NB4 (cell line): ENCODE results near the gene LINC01488.
A peak's percentile ranks its signal among the peaks of the same experiment; 100 is the strongest.

Source experiments
- DNase-seq: peaks from one replicate; pipeline ENCODE4 v3.0.0; 2010; ENCODE audit warnings: low read depth
- H3K4me3 ChIP-seq: one replicate; pipeline ENCODE4 v1.5.1; 2011; ENCODE audit warnings: mild to moderate bottlenecking, low read depth, low read length, moderate library complexity
- CTCF ChIP-seq: IDR thresholded peaks from one replicate; pipeline ENCODE4 v1.5.1; 2012; ENCODE audit warnings: low read depth, low read length
- MAX ChIP-seq: IDR thresholded peaks from 2 replicates; pipeline ENCODE4 v1.6.1; 2011; ENCODE audit warnings: low read depth, low read length
- MYC ChIP-seq: IDR thresholded peaks from 2 replicates; pipeline ENCODE4 v1.6.1; 2011; ENCODE audit warnings: low read depth, low read length
- POLR2A ChIP-seq: IDR thresholded peaks from 2 replicates; pipeline ENCODE4 v1.6.1; 2011; ENCODE audit warnings: mild to moderate bottlenecking; ENCODE audit not compliant: insufficient read length; ENCODE audit errors: extremely low read depth

The LINC01488 gene

GRCh38 chr11:69526453-69526810 is 45.0 kb downstream of the LINC01488 start:
- TF ChIP-seq MYC = no peak
- TF ChIP-seq CTCF = no peak
- no peak for TF ChIP-seq MAX
- TF ChIP-seq POLR2A = no peak
- no peak for DNase-seq

GRCh38 chr11:69529001-69529400 is 47.5 kb downstream of the LINC01488 start:
- no peak overlapping the region for H3K4me3 ChIP-seq
- TF ChIP-seq CTCF (no peak), POLR2A (no peak), MAX (no peak), MYC (no peak)
- no peak for DNase-seq

More at GRCh38 chr11:69526453-69526810, 45.0 kb downstream of the LINC01488 start:
- H3K4me3 ChIP-seq = no peak overlapping the region

- TF ChIP-seq POLR2A = no peak
- TF ChIP-seq CTCF = no peak
- TF ChIP-seq MAX = peak; percentile 97
- TF ChIP-seq MYC = peak; percentile 85
- DNase-seq = peak; percentile 89
- no peak overlapping the region for H3K4me3 ChIP-seq
Measured at GRCh38 chr11:69530278-69531070, 49.0 kb downstream of the LINC01488 start.

- TF ChIP-seq CTCF (no peak), MYC (no peak), MAX (no peak), POLR2A (no peak)
- DNase-seq = no peak
- H3K4me3 ChIP-seq = no peak overlapping the region
Measured at GRCh38 chr11:69531071-69531716, 49.7 kb downstream of the LINC01488 start.

GRCh38 chr11:69531717-69532088 is 50.2 kb downstream of the LINC01488 start:
- TF ChIP-seq MAX (no peak), MYC (no peak), POLR2A (no peak), CTCF (no peak)
- H3K4me3 ChIP-seq = no peak overlapping the region
- DNase-seq = no peak
